GM21528 (cell line): ENCODE results near the gene RAB9A.
A peak's percentile ranks its signal among the peaks of the same experiment; 100 is the strongest.

Experiments used
- ATAC-seq: cut with Tn5 transposase; IDR thresholded peaks from one replicate; pipeline ENCODE4 v1.9.1; 2021; ENCODE audit warnings: mild to moderate bottlenecking, moderate library complexity; ENCODE audit not compliant: unreplicated experiment, low FRiP score

RAB9A gene

GRCh38 chrX:13741695-13742094, 52.8 kb downstream of the RAB9A start:
- no peak for ATAC-seq

DNA sequence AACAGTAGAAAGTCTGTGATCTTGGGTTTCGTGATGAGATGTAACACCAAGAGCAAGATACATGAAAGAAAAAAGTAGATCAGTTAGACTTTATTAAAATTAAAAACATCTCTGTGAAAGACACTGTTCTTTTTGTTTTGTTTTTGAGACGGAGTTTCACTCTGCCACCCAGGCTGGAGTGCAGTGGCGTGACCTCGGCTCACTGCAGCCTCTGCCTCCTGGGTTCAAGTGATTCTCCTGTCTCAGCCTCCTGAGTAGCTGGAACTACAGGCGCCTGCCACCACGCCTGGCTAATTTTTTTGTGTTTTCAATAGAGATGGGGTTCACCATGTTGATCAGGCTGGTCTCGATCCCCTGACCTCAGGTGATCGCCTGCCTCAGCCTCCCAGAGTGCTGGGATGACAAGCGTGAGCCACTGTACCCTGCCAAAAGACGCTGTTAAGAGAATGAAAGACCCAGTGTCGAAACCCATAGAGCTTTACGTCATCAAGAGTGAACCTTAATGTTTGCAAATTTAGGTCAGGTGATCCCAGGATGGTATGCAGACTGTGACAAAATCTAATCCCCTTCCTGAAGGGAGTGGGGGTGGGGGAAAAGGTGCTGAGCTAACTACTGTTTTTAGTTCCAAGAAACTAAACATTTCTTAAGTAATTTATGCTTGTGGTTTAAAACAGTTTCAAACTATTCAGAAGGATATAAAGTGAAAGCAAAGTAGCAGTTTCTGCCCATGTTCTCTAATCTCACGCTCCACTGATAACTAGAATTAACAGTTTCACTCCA, 53.7 kb downstream of the RAB9A start:
- peak; percentile 95 for ATAC-seq

GRCh38 chrX:13747836-13748235, 58.9 kb downstream of the RAB9A start:
- no peak for ATAC-seq

DNA sequence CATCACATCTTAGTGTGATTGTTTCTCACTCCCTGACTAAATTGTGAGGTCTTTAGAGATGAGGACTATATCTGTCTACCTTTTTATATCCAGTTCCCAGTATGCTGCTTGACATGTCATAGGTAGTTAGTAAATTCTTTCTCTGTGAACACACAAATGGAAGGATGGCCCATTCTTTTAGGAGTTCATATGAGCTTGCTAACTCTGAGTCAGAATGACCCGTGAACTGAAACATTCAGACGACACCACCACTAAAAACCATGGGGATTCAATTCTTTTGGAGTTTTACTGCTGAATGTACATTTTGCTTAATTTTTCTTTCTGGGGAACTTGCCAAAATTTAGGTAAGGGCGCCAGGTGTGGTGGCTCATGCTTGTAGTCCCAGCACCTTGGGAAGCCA, 59.6 kb downstream of the RAB9A start:
- ATAC-seq, result no peak

DNA sequence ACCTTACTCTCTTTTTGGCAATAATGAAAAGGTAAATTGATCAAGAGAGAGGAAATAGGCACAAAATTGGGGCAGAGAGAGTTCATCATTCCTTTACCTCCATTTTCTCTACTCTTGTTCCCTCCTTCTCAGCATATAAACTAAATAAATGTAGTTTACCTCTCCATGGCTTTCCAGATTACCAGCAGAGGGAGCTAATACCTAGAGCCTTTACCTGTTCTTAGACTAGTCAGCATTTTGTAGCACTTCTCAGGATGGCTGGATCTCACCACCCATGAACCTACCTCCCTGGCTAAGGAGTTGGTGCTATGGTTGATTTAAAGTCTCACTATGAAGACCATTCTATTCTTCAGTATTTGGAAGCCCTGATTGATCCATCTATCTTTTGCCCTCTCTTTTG, 61.3 kb downstream of the RAB9A start:
- ATAC-seq, result no peak

DNA sequence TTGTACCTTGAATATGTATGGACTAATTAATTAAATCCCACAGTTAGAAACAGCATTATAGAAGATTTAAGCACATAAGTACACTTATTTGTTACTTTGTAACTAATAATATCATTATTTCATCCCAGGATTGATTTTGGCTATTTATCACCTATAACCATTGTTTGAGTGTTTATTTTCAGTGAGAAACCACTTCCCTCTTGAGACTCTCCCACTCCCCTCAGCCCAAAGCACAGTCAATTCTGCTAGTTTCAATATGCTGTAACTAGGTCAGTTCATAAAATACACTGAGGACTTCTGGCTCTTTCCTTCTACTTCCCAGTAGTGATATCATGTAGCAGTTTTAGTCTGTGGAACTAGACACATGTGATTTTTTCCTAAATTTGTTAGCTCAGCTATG, 61.9 kb downstream of the RAB9A start:
- ATAC-seq, result peak; percentile 49

- ATAC-seq, result no peak
Observed at GRCh38 chrX:13752141-13752540, 63.2 kb downstream of the RAB9A start.

GRCh38 chrX:13752646-13753045, 63.7 kb downstream of the RAB9A start:
- ATAC-seq, result peak; percentile 69

DNA sequence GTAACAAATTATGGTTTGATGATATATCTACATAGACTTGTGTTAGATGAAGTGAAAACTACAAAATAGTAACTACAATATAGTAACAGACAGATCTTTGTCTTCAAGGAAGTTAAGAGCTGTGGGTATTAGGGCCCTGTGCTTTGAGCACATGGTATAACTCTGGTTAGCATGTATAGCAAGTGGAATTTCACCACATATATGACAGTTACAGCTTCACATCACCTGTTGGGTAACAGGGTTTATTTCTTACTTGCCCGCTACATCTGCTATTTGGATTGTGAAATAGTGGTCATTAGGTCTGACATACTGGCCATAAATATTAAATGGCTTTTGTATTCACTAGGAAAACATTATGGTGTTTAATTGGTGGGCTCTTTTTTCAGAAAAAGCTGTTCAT, 65.8 kb downstream of the RAB9A start:
- no peak for ATAC-seq

DNA sequence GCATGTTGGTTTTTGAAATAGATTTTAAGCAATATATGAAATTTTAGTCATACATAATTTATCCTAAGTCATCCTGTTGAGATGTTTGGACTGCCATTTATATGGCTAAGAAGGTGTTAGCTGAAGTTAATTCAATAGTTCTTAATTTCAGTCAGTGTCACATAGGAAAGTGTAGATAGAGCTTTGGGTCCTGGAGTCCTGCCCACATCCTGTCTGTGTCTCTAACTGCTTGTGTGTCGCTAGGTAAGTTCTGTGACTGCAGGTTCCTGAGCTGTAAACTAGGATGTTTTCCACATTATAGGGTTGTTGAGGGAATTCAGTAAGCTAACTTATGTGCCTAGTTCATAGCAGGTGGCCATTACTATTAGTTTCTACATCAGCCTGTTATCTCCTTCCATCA, 66.3 kb downstream of the RAB9A start:
- ATAC-seq, result no peak

DNA sequence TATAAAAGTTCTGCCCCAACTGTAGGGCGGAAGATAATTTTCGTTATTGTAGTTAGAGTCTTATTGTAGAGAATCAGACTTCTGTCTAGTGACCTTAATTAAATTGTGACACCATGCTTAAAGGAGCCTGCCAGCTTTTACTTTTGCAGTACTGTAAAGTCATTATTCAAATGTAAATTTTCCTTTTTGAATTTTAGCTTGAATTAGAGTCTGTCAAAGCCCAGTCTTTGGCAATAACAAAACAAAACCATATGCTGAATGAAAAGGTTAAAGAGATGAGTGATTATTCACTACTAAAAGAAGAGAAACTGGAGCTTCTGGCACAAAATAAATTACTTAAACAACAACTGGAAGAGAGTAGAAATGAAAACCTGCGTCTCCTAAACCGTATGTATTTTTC, 67.5 kb downstream of the RAB9A start:
- no peak for ATAC-seq

DNA sequence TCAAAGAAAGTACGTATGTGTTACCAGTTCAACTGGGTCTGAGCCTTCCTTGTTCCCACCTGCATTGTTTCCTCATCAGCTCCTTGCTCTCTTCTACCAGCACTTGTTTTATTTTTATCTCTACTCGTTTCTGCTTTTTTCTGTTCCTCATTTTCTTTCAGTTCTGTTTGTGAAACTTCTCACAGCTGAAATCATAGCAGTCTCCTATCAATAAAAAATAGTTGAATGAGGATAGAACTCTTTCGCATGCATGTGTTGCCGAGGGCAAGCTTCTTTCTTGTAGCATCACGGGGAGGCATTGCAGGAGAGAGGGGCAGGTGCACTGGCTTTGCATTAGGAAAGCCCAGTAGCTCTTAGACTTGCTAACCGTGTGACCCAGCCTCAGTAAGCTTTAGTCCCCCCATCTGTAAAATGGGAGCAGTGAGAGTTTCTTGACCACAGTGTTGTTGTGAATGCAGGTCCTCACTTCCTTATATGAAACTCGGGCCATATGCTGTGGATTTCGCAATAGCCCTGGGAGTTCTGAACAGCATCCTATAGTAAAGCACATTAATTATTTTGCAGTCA, 70.3 kb downstream of the RAB9A start:
- peak; percentile 79 for ATAC-seq
